ENCODE results near the gene CXCL11. TPM values are rescaled to one million over a fixed set of nuclear protein-coding genes. Genes with fewer than 3 reads are reported as not detected.

CXCL11 gene
- polyA plus RNA-seq, 1 experiment, result 0.09 TPM

- H3K27me3 ChIP-seq (ENCODE audit: control insufficient read depth, insufficient read depth, low read length), result peaks cover 3% of the 10 kb centered on the region
- POLR2A ChIA-PET, result no interaction called here
- no peak for DNase-seq (ENCODE audit: low read depth, low spot score)
- H3K9me3 ChIP-seq (ENCODE audit: control insufficient read depth, insufficient read depth, low read length), result no peaks in the 10 kb centered on the region
- TF ChIP-seq CTCF (IDR thresholded peaks at IDR 0.05; ENCODE audit: low read depth, low read length), result no peak
- no peak overlapping the region for H3K4me3 ChIP-seq (ENCODE audit: low read depth, low read length)
- CTCF ChIA-PET, result interaction anchor here (0.6 to 1.1 kb wide), 3 partner anchors 38 to 480 kb away, joined by 3 to 7 read pairs (median 3); no protein-coding TSS in a partner anchor
- no peak overlapping the region for H3K27ac ChIP-seq (ENCODE audit: low read depth, low read length)
These were observed 11.8 kb downstream of the CXCL11 start for GRCh38 chr4:76024065-76024464.

- POLR2A ChIA-PET, result no interaction called here
- Histone ChIP-seq H3K27ac (ENCODE audit: low read depth, low read length) (no peak within 1 kb of the TSS), H3K27me3 (ENCODE audit: control insufficient read depth, insufficient read depth, low read length) (peaks cover 3% of the 10 kb centered on the region), H3K4me3 (ENCODE audit: low read depth, low read length) (no peak within 1 kb of the TSS), H3K9me3 (ENCODE audit: control insufficient read depth, insufficient read depth, low read length) (no peaks in the 10 kb centered on the region)
- CTCF ChIA-PET, result interaction anchor here (0.6 kb wide), 1 partner anchor 39 kb away, joined by 7 read pairs; no protein-coding TSS in a partner anchor
- no peak for DNase-seq (ENCODE audit: low read depth, low spot score)
- TF ChIP-seq CTCF (IDR thresholded peaks at IDR 0.05; ENCODE audit: low read depth, low read length), result no peak
These were observed 12.5 kb downstream of the CXCL11 start, which contains the start of gene CXCL10 for GRCh38 chr4:76023389-76023788. TSS of gene CXCL10 (minus strand) at chr4:76023497. CDS start at chr4:76023431, 66 bp downstream.

- DNase-seq (ENCODE audit: low read depth, low spot score), result no peak
- no peak overlapping the region for H3K4me3 ChIP-seq (ENCODE audit: low read depth, low read length)
- POLR2A ChIA-PET, result no interaction called here
- no peak overlapping the region for H3K27ac ChIP-seq (ENCODE audit: low read depth, low read length)
- peaks cover 3% of the 10 kb centered on the region for H3K27me3 ChIP-seq (ENCODE audit: control insufficient read depth, insufficient read depth, low read length)
- H3K9me3 ChIP-seq (ENCODE audit: control insufficient read depth, insufficient read depth, low read length), result no peaks in the 10 kb centered on the region
- TF ChIP-seq CTCF (IDR thresholded peaks at IDR 0.05; ENCODE audit: low read depth, low read length), result no peak
- CTCF ChIA-PET, result no interaction called here
These were observed 13.2 kb downstream of the CXCL11 start for GRCh38 chr4:76022677-76023076.

GRCh38 chr4:76022031-76022430 lies 13.8 kb downstream of the CXCL11 start:
- POLR2A ChIA-PET, result no interaction called here
- CTCF ChIA-PET, result interaction anchor here (1.7 kb wide), 1 partner anchor 26 kb away, joined by 5 read pairs; no protein-coding TSS in a partner anchor
- no peak for TF ChIP-seq CTCF (IDR thresholded peaks at IDR 0.05; ENCODE audit: low read depth, low read length)
- Histone ChIP-seq H3K9me3 (ENCODE audit: control insufficient read depth, insufficient read depth, low read length) (no peaks in the 10 kb centered on the region), H3K27ac (ENCODE audit: low read depth, low read length) (no peak overlapping the region), H3K27me3 (ENCODE audit: control insufficient read depth, insufficient read depth, low read length) (peaks cover 3% of the 10 kb centered on the region), H3K4me3 (ENCODE audit: low read depth, low read length) (no peak overlapping the region)
- no peak for DNase-seq (ENCODE audit: low read depth, low spot score)

GRCh38 chr4:76017056-76017686 lies 18.7 kb downstream of the CXCL11 start:
- ChIA-PET POLR2A (interaction anchor here (0.6 kb wide), 1 partner anchor 11 kb away, joined by 3 read pairs; no protein-coding TSS in a partner anchor), CTCF (no interaction called here)
- no peak for DNase-seq (ENCODE audit: low read depth, low spot score)
- Histone ChIP-seq H3K27ac (ENCODE audit: low read depth, low read length) (no peak overlapping the region), H3K4me3 (ENCODE audit: low read depth, low read length) (no peak overlapping the region), H3K27me3 (ENCODE audit: control insufficient read depth, insufficient read depth, low read length) (peaks cover 3% of the 10 kb centered on the region), H3K9me3 (ENCODE audit: control insufficient read depth, insufficient read depth, low read length) (no peaks in the 10 kb centered on the region)
- no peak for TF ChIP-seq CTCF (IDR thresholded peaks at IDR 0.05; ENCODE audit: low read depth, low read length)

Data from AG04450 (cell line).